Liver (tissue), 9 donors: ENCODE results near the gene SMIM14. TPM values are rescaled to one million over a fixed set of nuclear protein-coding genes. Genes with fewer than 3 reads are reported as not detected.
"Not testable (repeated sequence)": the region's sequence is repeated elsewhere in the genome, so short reads cannot be mapped to it uniquely, and the experiment has no call there.

Source experiments
- DNase-seq: peaks from one replicate; pipeline ENCODE4 v3.0.0-alpha.2; 2017; ENCODE audit warnings: low spot score
- H3K27ac ChIP-seq, 2 donors: one replicate each; pipeline ENCODE4 v1.7.0; 2013; ENCODE audit warnings: inconsistent platforms in 2 of 2, low read length in 2 of 2, control low read depth in 1 of 2, low read depth in 1 of 2, mild to moderate bottlenecking in 1 of 2
- H3K27me3 ChIP-seq, 4 donors: one replicate each; pipeline versions ENCODE4 v1.6.1 to v1.7.0; 2013; ENCODE audit warnings: low read length in 3 of 4, inconsistent platforms in 1 of 4, mild to moderate bottlenecking in 1 of 4, moderate library complexity in 1 of 4; ENCODE audit not compliant: control insufficient read depth in 4 of 4, insufficient read depth in 4 of 4
- H3K36me3 ChIP-seq, 4 donors: one replicate each; pipeline versions ENCODE4 v1.6.1 to v1.7.0; 2013; ENCODE audit warnings: low read length in 3 of 4, mild to moderate bottlenecking in 3 of 4, low read depth in 1 of 4, moderate library complexity in 1 of 4; ENCODE audit not compliant: control insufficient read depth in 4 of 4, insufficient read depth in 3 of 4
- H3K4me1 ChIP-seq, 4 donors: one replicate each; pipeline versions ENCODE4 v1.6.1 to v1.7.0; 2013; ENCODE audit warnings: low read length in 3 of 4, mild to moderate bottlenecking in 3 of 4, moderate library complexity in 1 of 4; ENCODE audit not compliant: control insufficient read depth in 4 of 4, insufficient read depth in 4 of 4
- H3K4me3 ChIP-seq, 3 donors: one replicate each; pipeline versions ENCODE4 v1.6.1 to v1.7.0; 2013; ENCODE audit warnings: low read length in 3 of 3, control low read depth in 1 of 3, low read depth in 1 of 3, mild to moderate bottlenecking in 1 of 3
- H3K9ac ChIP-seq, 2 donors: one replicate each; pipeline ENCODE4 v1.7.0; 2013; ENCODE audit warnings: low read length in 2 of 2, mild to moderate bottlenecking in 2 of 2, moderate library complexity in 2 of 2, control low read depth in 1 of 2, low read depth in 1 of 2
- H3K9me3 ChIP-seq, 4 donors: one replicate each; pipeline versions ENCODE4 v1.6.1 to v1.7.0; 2013; ENCODE audit warnings: low read length in 3 of 4; ENCODE audit not compliant: control insufficient read depth in 4 of 4
- ATF3 ChIP-seq: IDR thresholded peaks from 2 replicates; pipeline ENCODE4 v1.6.1; 2016; ENCODE audit warnings: antibody characterized with exemption
- CTCF ChIP-seq: fragments of 150-350 bp; IDR thresholded peaks from 2 replicates; pipeline ENCODE4 v1.5.1; 2017; ENCODE audit warnings: improper control_type of control experiment, low read depth, low read length; ENCODE audit not compliant: missing input control
- EGR1 ChIP-seq, 2 donors: IDR thresholded peaks; 2 replicates each; pipeline ENCODE4 v1.6.1; 2016 to 2018; ENCODE audit warnings: antibody characterized with exemption in 2 of 2, low read depth in 2 of 2
- GABPA ChIP-seq, 2 donors: IDR thresholded peaks in 1 of 2; conservative IDR thresholded peaks in 1 of 2; 2 replicates each; pipeline ENCODE4 v1.6.1; 2016; ENCODE audit warnings: antibody characterized with exemption in 2 of 2, mild to moderate bottlenecking in 1 of 2, moderate library complexity in 1 of 2
- HNF4A ChIP-seq, 2 donors: conservative IDR thresholded peaks; 2 replicates each; pipeline ENCODE4 v1.6.1; 2016; ENCODE audit warnings: antibody characterized with exemption in 2 of 2, mild to moderate bottlenecking in 2 of 2
- JUND ChIP-seq, 2 donors: IDR thresholded peaks; 2 replicates each; pipeline ENCODE4 v1.6.1; 2016; ENCODE audit warnings: antibody characterized with exemption in 2 of 2
- MAX ChIP-seq: IDR thresholded peaks from 2 replicates; pipeline ENCODE4 v1.6.1; 2016; ENCODE audit warnings: antibody characterized with exemption
- NR2F2 ChIP-seq: IDR thresholded peaks from 2 replicates; pipeline ENCODE4 v1.6.1; 2016; ENCODE audit warnings: antibody characterized with exemption
- RAD21 ChIP-seq, 2 donors: IDR thresholded peaks; 2 replicates each; pipeline ENCODE4 v1.6.1; 2016; ENCODE audit warnings: antibody characterized with exemption in 2 of 2, mild to moderate bottlenecking in 2 of 2
- REST ChIP-seq: IDR thresholded peaks from 2 replicates; pipeline ENCODE4 v1.6.1; 2016; ENCODE audit warnings: antibody characterized with exemption, mild to moderate bottlenecking
- RXRA ChIP-seq, 2 donors: IDR thresholded peaks; 2 replicates each; pipeline ENCODE4 v1.6.1; 2017 to 2018; ENCODE audit warnings: antibody characterized with exemption in 2 of 2, mild to moderate bottlenecking in 1 of 2
- SP1 ChIP-seq: IDR thresholded peaks from 2 replicates; pipeline ENCODE4 v1.6.1; 2018; ENCODE audit warnings: antibody characterized with exemption, mild to moderate bottlenecking
- TAF1 ChIP-seq: conservative IDR thresholded peaks from 2 replicates; pipeline ENCODE4 v1.6.1; 2016; ENCODE audit warnings: antibody characterized with exemption, mild to moderate bottlenecking
- YY1 ChIP-seq: IDR thresholded peaks from 2 replicates; pipeline ENCODE4 v1.6.1; 2016; ENCODE audit warnings: antibody characterized with exemption, mild to moderate bottlenecking
- WGBS: extraction: QIAGEN DNeasy Blood & Tissue Kit; methylation state at CpG from one replicate; pipeline ENCODE4 v1.1.7; 2013; 5-methylcytosine and 5-hydroxymethylcytosine counted together
- polyA plus RNA-seq, 2 donors: library from polyadenylated mRNA; stranded (reverse) in 1 of 2; unstranded in 1 of 2; fragments of 200-250 nt in 1 of 2; fragments of >200 nt in 1 of 2; fragmentation: Nextera tagmentation in 1 of 2; extraction: Ambion mirVana in 1 of 2; gene quantifications; one replicate each; pipeline versions ENCODE4 v1.2.1 to v1.2.3, GENCODE V29; 2013 to 2015
- total RNA-seq, 2 donors: library from RNA; depleted of rRNA; stranded (reverse); fragments of >200 nt; gene quantifications; one replicate each; pipeline ENCODE4 v1.2.3, GENCODE V29; 2014
- TF ChIP-seq, protein P1 (sequence below): IDR thresholded peaks from 2 replicates; pipeline ENCODE4 v1.6.1; 2016; ENCODE audit warnings: antibody characterized with exemption
- donor health status: healthy.
- donor health status: healthy.
- donor health status: healthy.
- donor health status: healthy.
- donor health status: healthy.

The SMIM14 gene
- total and polyA plus RNA-seq, 4 donors = 21.1 to 311 (median 91.6) TPM

DNA sequence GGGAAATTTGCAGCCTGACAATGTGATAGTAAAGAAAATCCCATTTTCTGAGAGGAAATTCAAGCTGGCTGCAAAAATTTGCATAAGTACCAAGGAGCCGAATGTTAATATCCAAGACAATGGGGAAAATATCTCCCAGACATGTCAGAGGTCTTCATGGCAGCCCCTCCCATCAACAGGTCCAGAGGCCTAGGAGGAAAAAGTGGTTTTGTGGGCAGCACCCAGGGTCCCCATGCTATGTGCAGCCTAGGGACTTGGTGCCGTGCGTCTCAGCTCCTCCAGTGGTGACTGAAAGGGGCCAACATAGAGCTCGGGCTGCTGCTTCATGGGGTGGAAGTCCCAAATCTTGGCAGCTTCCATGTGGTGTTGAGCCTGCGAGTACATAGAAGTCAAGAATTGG lies 105.1 kb downstream of the SMIM14 start:
- H3K4me3 ChIP-seq = no peak overlapping the region
- peaks cover 0 to 20% (median 4%) of the 10 kb centered on the region in 4 donors for H3K4me1 ChIP-seq
- H3K27ac ChIP-seq = no peak overlapping the region
- TF ChIP-seq REST (no peak), GABPA (IDR thresholded peaks at IDR 0.05 in 1 of 2, conservative IDR thresholded peaks at IDR 0.05 in 1 of 2) (no peak), JUND (IDR thresholded peaks at IDR 0.05) (no peak), EGR1 (IDR thresholded peaks at IDR 0.05; ENCODE audit: low read depth in 2 of 2) (no peak)
- H3K27me3 ChIP-seq = no peaks in the 10 kb centered on the region
- H3K9ac ChIP-seq = no peak overlapping the region
- H3K9me3 ChIP-seq = no peaks in the 10 kb centered on the region
- no peak for DNase-seq
- peaks cover 1 to 11% (median 6%) of the 10 kb centered on the region in 4 donors for H3K36me3 ChIP-seq
- 98% methylated on average over 5 of the region's 5 CpGs for WGBS

GRCh38 chr4:39532237-39532636 lies 106.4 kb downstream of the SMIM14 start:
- Histone ChIP-seq H3K36me3 (peaks cover 1 to 11% (median 6%) of the 10 kb centered on the region in 4 donors), H3K4me1 (peaks cover 0 to 26% (median 7%) of the 10 kb centered on the region in 4 donors)
- DNase-seq, H3K9me3 ChIP-seq, H3K27me3 ChIP-seq, H3K9ac ChIP-seq, H3K27ac ChIP-seq, H3K4me3 ChIP-seq: not testable (repeated sequence)
- WGBS = 97% methylated on average over 3 of the region's 3 CpGs

- 86% methylated on average over 3 of the region's 3 CpGs for WGBS
- Histone ChIP-seq H3K9ac (no peak overlapping the region), H3K27ac (no peak overlapping the region), H3K4me1 (peaks cover 0 to 30% (median 7%) of the 10 kb centered on the region in 4 donors), H3K27me3 (no peaks in the 10 kb centered on the region), H3K9me3 (no peaks in the 10 kb centered on the region), H3K36me3 (peaks cover 1 to 11% (median 6%) of the 10 kb centered on the region in 4 donors), H3K4me3 (no peak overlapping the region)
- TF ChIP-seq, protein P1, sequence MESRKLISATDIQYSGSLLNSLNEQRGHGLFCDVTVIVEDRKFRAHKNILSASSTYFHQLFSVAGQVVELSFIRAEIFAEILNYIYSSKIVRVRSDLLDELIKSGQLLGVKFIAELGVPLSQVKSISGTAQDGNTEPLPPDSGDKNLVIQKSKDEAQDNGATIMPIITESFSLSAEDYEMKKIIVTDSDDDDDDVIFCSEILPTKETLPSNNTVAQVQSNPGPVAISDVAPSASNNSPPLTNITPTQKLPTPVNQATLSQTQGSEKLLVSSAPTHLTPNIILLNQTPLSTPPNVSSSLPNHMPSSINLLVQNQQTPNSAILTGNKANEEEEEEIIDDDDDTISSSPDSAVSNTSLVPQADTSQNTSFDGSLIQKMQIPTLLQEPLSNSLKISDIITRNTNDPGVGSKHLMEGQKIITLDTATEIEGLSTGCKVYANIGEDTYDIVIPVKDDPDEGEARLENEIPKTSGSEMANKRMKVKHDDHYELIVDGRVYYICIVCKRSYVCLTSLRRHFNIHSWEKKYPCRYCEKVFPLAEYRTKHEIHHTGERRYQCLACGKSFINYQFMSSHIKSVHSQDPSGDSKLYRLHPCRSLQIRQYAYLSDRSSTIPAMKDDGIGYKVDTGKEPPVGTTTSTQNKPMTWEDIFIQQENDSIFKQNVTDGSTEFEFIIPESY = no peak
- TF ChIP-seq CTCF (no peak), HNF4A (conservative IDR thresholded peaks at IDR 0.05) (no peak), EGR1 (IDR thresholded peaks at IDR 0.05; ENCODE audit: low read depth in 2 of 2) (no peak), MAX (no peak), SP1 (no peak), TAF1 (no peak), REST (no peak), RAD21 (IDR thresholded peaks at IDR 0.05) (no peak), YY1 (no peak), ATF3 (no peak), JUND (IDR thresholded peaks at IDR 0.05) (no peak), RXRA (IDR thresholded peaks at IDR 0.05) (no peak), NR2F2 (no peak)
- no peak for DNase-seq
These were observed 108.0 kb downstream of the SMIM14 start for GRCh38 chr4:39530682-39531081.
